GM12873 (cell line): ENCODE results near the gene GSG1L.

Experiments
- CTCF ChIP-seq: IDR thresholded peaks from 2 replicates; pipeline ENCODE4 v1.5.1; 2012; ENCODE audit warnings: low read depth, mild to moderate bottlenecking, moderate library complexity, low read length, control low read depth; ENCODE audit not compliant: insufficient read depth; ENCODE audit errors: missing control alignments

GSG1L gene

DNA sequence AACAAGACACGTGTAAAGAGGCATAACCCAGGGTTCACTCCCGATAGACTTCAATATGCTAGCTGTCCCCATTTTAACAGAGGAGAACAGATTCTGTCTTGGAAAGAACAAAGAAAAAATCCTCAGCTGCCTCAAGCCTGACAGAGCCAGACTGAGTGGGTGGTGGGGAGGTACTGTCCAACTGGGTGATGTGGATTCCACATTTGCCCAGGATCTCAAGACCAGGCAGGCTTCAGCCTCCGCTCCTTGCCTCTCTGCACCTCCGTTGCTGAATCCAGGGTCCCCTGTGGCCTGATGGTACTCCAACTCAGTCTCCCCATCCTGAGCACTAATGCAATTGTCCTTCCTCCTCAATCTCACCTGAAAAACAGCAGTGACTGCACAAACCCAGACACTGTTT lies 163.8 kb downstream of the GSG1L start:
- TF ChIP-seq CTCF, result no peak

- no peak for TF ChIP-seq CTCF
Measured at GRCh38 chr16:27894386-27894785, 169.1 kb downstream of the GSG1L start.

- TF ChIP-seq CTCF, result peak; percentile 21
Measured at GRCh38 chr16:27892879-27893278, 170.6 kb downstream of the GSG1L start.

- TF ChIP-seq CTCF, result no peak
Measured at GRCh38 chr16:27890866-27891265, 172.6 kb downstream of the GSG1L start.

- TF ChIP-seq CTCF, result no peak
Measured at GRCh38 chr16:27890006-27890405, 173.5 kb downstream of the GSG1L start.

- no peak for TF ChIP-seq CTCF
Measured at GRCh38 chr16:27883576-27883975, 179.9 kb downstream of the GSG1L start.

- TF ChIP-seq CTCF, result no peak
Measured at GRCh38 chr16:27880287-27880686, 183.2 kb downstream of the GSG1L start.
